Measurements from ENCODE around the gene FAM228A. TPM values are rescaled to one million over a fixed set of nuclear protein-coding genes. Genes with fewer than 3 reads are reported as not detected.
A peak's percentile ranks its signal among the peaks of the same experiment; 100 is the strongest.

FAM228A gene
- total RNA-seq, 1 donor from 2014 or later: 0.89 TPM

GRCh38 chr2:24179683-24180082 is 4.8 kb downstream of the FAM228A start:
- H3K9me3 ChIP-seq: no peaks in the 10 kb centered on the region
- no peak for TF ChIP-seq CTCF (IDR thresholded peaks at IDR 0.05)
- H3K36me3 ChIP-seq: no peaks in the 10 kb centered on the region
- H3K4me1 ChIP-seq: no peaks in the 10 kb centered on the region
- ATAC-seq (no peak), DNase-seq (no peak)
- no peaks in the 10 kb centered on the region for H3K27me3 ChIP-seq (ENCODE audit: low read depth)
- no peak overlapping the region for H3K4me3 ChIP-seq
- intact Hi-C loops (cut with DNase I): no loop called here
- H3K27ac ChIP-seq: no peak overlapping the region

GRCh38 chr2:24181849-24182248 is 7.0 kb downstream of the FAM228A start:
- H3K27ac ChIP-seq: no peak overlapping the region
- H3K27me3 ChIP-seq (ENCODE audit: low read depth): no peaks in the 10 kb centered on the region
- intact Hi-C loops (cut with DNase I): no loop called here
- DNase-seq (no peak), ATAC-seq (no peak)
- no peak overlapping the region for H3K4me3 ChIP-seq
- H3K36me3 ChIP-seq: no peaks in the 10 kb centered on the region
- H3K9me3 ChIP-seq: no peaks in the 10 kb centered on the region
- no peaks in the 10 kb centered on the region for H3K4me1 ChIP-seq
- no peak for TF ChIP-seq CTCF (IDR thresholded peaks at IDR 0.05)

- no peaks in the 10 kb centered on the region for H3K36me3 ChIP-seq
- peak; percentile 59 to 71 for ATAC-seq
- H3K27ac ChIP-seq: no peak overlapping the region
Observed at GRCh38 chr2:24182507-24182906, 7.7 kb downstream of the FAM228A start.

GRCh38 chr2:24183366-24184069 is 8.7 kb downstream of the FAM228A start:
- H3K27ac ChIP-seq: no peak overlapping the region
- no peaks in the 10 kb centered on the region for H3K9me3 ChIP-seq
- intact Hi-C loops (cut with DNase I): no loop called here
- no peaks in the 10 kb centered on the region for H3K27me3 ChIP-seq (ENCODE audit: low read depth)
- no peak for TF ChIP-seq CTCF (IDR thresholded peaks at IDR 0.05)
- H3K4me1 ChIP-seq: no peaks in the 10 kb centered on the region
- ATAC-seq: peak; percentile 72 to 84
- no peak overlapping the region for H3K4me3 ChIP-seq
- DNase-seq: peak; percentile 65
- H3K36me3 ChIP-seq: no peaks in the 10 kb centered on the region

More at GRCh38 chr2:24182507-24182906, 7.7 kb downstream of the FAM228A start:
- no peak for TF ChIP-seq CTCF (IDR thresholded peaks at IDR 0.05)
- Histone ChIP-seq H3K4me1 (no peaks in the 10 kb centered on the region), H3K9me3 (no peaks in the 10 kb centered on the region), H3K4me3 (no peak overlapping the region), H3K27me3 (ENCODE audit: low read depth) (no peaks in the 10 kb centered on the region)
- no peak for DNase-seq
- intact Hi-C loops (cut with DNase I): no loop called here

- Histone ChIP-seq H3K4me3 (no peak overlapping the region), H3K4me1 (no peaks in the 10 kb centered on the region), H3K27me3 (ENCODE audit: low read depth) (no peaks in the 10 kb centered on the region), H3K36me3 (no peaks in the 10 kb centered on the region), H3K9me3 (no peaks in the 10 kb centered on the region), H3K27ac (no peak overlapping the region)
- TF ChIP-seq CTCF (IDR thresholded peaks at IDR 0.05): no peak
- intact Hi-C loops (cut with DNase I): no loop called here
- ATAC-seq: no peak
- no peak for DNase-seq
Observed at GRCh38 chr2:24189551-24189950, 14.7 kb downstream of the FAM228A start.
